NCI-H1105 treated with DMSO at 0.1 percent for 48 hours (cell line): ENCODE results near the gene CRY2.

Experiments used
- DNase-seq: peaks from one replicate; lab custom pipeline; 2025; lab: John Stamatoyannopoulos, UW

Gene CRY2

DNA sequence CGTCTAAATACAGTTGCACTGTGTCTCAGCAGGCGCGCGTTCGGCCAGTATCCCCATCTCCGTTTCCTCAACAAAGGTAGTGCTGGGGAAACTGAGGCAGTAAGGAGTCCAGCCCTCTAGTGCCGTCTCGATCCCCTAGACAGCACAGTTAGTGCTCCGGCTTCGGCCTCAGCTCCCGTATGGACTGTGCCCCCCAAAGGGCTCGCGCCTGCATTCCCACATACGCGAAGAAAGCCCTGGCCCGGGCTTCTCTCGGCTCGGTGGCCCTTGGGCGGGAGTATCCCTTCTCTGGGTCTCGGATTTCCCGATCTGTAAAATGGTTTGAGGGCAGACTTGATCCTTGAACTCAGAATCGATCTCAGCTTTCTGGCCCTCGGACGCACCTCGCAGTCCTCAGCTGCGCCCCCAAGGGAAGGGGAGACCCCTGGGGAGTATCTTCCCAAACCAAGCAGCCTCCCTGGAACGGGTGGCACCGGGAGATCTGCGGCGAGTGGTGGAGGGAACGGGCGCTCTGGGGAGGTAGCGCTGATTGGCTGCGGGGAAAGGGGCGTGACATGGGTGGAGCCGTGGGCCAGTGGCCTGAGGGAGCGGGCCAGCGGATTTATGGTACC is 71.2 kb downstream of the CRY2 start:
- DNase-seq: peak; percentile 79

DNA sequence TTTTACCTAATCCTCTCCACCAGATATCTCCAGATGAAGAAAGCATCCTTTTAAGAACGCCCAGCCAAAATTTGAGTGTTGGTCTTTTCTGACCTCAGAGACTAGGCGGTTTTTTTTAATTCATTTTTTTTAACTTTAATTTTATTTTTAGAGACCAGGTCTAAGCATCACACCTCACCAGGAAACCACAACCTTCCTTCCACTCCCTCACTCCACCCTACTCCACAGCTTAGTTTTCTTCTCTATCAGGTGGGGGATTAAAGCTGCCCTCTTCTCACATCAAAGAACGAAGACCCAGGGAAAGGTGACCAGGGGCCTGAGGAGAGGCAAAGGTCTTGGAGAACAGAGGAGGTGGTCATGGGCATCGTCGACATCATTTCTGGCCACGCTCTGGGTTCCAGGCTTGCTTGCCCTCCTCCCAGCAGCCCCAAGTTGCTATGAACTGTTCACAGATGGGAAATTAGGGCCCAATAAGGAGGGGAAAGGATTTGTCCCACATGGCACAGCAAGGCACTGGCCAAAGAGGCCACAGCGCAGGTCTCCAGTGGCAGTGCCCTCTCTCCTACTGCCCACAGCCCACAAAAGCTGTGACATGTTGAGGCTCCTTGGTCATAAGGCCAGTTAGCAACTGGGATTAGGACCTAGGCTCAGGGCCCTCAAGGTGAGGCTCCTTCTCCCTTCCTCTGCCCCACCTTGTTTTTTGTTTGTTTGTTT is 71.8 kb downstream of the CRY2 start:
- no peak for DNase-seq

DNA sequence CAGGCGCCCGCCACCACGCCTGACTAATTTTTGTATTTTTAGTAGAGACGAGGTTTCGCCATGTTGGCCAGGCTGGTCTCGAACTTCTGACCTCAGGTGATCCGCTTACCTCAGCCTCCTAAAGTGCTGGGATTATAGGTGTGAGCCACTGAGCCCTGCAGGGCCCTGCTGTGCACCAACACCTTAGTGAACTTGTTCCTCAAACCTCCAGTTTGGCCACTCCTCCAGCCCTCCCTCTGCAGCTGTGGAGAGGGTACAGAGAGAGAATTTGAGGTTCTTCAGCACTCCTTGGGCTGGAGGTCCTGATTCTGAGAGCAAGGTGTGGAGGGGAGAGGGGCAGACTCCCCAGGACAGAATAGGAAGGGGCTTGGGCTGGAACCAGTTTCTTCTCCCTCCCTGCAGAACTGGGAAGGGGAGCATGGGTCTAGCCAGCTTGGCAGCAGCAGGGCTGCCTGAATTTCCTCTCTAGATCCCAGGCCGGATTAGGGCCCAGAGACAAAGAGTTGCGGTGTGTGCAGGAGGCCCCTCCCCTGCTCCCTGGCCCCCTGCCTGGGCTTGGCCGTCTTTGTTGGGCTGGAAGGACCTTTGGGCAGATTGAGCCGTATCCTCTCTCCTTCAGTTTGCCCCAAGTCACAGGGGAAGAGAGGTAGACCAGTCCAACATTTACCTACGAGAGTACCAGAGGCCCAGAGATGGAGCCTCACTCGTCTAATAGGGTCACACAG is 72.7 kb downstream of the CRY2 start:
- no peak for DNase-seq

DNA sequence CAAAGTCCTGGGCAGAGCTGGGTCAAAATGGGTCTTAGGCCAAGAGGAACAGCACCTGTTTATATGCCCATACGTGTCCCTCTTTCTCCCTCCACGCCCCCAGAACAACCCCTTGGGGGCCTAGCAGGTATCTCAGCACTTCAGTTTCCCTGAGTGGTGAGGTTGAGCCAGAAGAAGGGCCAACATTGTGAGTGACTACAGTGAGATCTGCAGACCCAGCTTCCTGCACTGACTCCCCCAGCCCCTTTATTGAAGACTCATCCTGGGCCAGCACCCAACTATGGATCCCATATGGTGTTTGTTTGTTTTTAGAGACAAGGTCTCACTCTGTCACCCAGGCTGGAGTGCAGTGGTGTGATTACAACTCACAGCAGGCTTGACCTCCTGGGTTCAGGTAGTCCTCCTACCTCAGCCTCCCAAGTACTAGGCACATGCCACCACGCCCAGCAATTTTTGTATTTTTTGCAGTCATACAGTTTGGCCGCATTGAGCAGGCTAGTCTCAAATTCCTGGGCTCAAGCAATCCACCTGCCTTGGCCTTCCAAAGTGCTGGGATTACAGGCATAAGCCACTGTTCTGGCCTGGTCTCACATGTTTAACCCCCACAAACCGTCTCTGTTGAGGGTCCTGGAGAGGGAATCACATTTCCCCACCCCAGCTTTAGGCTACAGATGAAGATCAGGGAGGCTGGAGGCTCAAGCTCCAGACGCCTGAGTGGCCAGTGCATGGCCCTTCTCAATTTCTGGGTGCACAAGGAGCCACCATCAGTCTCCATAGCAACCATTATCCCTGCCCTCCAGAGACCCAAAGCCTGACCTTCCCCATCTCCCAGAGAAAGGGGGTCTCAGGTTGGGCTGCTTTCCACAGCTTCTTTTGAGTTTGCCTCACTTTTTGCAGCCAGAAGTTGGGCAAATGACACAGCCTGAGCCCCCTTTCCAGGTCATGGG is 73.5 kb downstream of the CRY2 start:
- DNase-seq: no peak

DNA sequence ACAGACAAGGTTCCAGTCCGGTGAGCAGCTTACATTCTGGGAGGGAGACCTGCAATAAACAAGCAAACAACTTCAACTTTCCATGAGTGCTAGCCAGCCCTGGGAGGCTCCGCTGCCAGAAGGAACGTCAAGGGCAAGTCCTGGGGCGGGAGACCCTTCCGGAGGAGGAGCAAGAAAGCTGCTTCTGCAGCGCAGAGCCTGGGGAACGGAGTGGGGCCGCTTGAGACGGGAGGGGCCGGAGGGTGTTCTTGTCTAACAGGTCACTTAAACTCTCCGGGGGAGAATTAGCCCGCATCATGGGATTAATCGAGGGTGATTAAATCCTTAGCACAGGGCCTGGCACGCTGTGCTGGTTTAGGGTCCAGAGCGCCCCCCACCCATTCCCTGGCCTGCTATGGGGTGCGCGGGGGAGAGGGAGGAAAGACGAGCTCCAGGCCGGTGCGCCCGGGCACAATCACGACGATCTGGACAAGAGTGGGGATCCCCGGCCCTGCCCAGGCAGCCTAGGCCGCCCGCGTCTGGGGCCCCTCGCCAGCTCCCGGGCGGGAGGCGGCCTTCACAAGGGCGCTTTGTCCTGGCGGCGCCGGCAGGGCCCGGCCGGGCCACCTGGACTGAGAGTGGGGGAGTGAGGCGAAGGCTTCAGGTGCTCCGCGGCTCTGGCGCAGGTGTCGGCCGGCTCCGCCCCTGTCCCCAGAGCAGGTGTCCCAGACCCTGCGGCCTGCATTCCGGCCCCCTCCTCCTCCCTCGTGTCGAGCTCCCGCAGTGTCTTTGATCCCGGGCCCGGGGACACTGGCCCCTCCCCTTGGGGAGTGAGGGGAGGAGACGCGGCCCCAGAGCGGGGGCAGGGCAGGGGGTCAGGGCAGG is 74.5 kb downstream of the CRY2 start:
- DNase-seq: peak; percentile 91

DNA sequence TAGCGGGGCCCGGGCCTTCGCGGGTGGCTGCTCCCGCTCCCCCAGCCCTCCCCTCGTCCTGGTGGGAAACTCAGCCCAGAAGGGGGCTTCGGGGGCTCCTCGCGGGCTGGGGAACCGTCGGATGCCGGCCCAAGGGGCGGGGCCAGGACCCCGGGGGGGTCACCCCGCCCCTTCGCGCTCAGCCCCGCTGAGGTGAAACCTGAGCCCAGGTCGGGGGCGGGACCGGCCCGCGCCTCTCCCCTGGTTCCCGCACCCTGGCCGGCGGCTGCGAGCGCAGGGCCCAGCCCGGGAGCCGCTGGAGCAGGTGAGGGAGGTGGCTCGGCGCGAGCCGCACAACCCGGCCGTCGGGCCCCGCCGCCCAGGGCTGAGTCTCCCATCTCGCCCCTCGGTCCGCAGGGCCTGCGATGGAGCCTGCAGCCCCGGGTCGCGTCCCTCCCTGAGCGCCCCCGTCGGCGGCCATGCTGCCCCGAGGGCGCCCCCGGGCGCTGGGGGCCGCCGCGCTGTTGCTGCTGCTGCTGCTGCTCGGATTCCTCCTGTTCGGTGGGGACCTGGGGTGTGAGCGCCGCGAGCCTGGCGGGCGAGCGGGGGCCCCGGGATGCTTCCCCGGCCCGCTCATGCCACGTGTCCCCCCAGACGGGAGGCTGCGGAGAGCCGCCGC is 75.3 kb downstream of the CRY2 start, which contains the start of gene LARGE2:
Gene LARGE2, plus strand, starts transcription at position 232 of the 658 bp plus-strand sequence. Its CDS starts 227 bp downstream, at position 459.
- peak; percentile 85 for DNase-seq

DNA sequence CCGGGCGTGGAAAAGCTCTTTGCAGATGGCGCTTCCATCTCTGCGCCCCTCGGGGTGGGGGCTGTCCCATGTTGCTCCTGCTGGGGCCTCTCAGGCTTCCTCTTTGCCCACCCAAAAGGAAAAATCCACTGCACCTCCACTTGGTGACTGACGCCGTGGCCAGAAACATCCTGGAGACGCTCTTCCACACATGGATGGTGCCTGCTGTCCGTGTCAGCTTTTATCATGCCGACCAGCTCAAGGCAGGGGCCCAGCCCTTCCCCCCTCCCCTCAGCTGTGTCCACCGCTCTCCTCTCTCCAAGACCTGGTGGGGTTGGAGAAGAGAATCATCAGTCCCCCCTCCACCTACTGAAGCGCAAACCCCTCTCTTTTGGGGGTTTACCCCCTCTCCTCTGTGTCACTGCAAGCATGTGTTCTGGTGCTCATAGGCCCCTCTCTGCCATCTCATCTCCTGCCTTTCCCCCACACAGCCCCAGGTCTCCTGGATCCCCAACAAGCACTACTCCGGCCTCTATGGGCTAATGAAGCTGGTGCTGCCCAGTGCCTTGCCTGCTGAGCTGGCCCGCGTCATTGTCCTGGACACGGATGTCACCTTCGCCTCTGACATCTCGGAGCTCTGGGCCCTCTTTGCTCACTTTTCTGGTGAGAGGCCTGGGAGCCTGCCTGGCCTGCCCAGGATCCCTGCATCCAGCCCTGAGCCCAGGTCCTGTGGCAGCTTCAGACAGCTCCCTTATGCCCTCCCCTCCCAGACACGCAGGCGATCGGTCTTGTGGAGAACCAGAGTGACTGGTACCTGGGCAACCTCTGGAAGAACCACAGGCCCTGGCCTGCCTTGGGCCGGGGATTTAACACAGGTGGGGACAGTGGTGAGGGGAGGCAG is 77.0 kb downstream of the CRY2 start:
- no peak for DNase-seq

DNA sequence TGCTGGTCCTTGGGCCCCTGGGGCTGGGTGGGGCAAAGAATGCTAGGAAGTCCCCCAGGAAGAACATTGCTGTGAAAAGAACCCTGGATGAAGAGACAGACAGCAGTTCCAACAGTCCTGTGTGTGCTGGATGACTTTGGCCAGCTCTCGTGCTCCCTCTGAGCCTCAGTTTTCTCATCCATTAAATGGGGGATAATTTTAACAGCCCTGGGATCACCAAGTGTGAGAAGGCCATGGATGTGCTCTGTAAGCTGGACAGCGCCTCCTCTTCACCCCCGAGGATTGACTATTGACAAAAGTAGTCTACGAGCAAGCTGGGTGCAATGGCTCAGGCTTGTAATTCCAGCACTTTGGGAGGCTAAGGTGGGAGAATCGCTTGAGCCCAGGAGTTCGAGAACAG is 77.7 kb downstream of the CRY2 start:
- no peak for DNase-seq

DNA sequence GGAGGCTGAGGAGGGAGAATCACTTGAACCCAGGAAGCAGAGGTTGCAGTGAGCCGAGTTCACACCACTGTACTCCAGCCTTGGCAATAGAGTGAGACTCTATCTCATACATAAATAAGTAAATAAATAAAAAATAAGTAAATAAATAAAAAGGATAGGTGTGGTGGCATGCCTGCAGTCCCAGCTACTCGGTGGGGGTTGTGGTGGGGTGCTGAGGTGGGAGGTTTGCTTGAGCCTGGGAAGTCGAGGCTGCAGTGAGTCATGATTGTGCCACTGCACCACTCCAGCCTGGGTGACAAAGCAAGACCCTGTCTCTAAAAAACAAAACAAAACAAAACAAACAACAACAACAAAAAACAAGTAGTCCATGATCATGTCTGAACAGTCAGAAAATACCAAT is 78.3 kb downstream of the CRY2 start:
- no peak for DNase-seq

- no peak for DNase-seq
Measured at GRCh38 chr11:45926001-45926401, 78.7 kb downstream of the CRY2 start.

GRCh38 chr11:45926536-45927331 is 79.5 kb downstream of the CRY2 start:
- no peak for DNase-seq

DNA sequence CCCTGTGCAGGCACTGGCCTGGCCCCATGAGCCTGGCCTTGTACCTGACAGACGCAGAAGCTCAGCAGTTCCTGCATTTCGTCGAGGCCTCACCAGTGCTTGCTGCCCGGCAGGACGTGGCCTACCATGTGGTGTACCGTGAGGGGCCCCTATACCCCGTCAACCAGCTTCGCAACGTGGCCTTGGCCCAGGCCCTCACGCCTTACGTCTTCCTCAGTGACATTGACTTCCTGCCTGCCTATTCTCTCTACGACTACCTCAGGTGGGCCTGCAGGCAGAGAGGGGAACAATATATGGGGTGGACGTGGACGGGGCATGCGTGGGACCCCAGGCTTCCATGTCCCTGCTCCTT is 80.0 kb downstream of the CRY2 start:
- DNase-seq: no peak

- DNase-seq: no peak
Measured at GRCh38 chr11:45927684-45928413, 80.6 kb downstream of the CRY2 start.

DNA sequence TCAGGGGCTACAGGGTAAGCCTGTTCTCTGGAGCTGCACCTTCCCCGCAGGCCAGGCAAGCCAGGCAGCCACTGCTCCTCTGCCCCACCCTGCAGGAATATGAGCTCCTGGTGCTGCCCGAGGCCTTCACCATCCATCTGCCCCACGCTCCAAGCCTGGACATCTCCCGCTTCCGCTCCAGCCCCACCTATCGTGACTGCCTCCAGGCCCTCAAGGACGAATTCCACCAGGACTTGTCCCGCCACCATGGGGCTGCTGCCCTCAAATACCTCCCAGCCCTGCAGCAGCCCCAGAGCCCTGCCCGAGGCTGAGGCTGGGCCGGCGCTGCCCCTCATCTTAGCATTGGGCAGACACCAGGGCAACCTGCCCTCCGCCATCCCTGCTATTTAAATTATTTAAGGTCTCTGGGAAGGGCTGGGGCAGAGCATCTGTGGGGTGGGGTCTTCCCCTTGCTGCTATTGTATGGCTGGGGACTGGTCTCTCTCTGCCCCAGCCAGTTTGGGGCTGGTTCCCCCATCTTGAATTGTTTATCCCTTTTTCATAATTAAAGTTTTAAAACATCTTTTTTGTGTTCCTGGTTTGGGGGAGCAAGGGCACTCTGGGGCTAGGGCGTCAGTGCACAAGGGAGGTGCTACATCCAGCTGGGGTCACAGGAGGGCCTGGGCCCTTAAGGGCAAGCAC is 81.4 kb downstream of the CRY2 start:
- no peak for DNase-seq

- DNase-seq: no peak
Measured at GRCh38 chr11:45929486-45930030, 82.3 kb downstream of the CRY2 start.

DNA sequence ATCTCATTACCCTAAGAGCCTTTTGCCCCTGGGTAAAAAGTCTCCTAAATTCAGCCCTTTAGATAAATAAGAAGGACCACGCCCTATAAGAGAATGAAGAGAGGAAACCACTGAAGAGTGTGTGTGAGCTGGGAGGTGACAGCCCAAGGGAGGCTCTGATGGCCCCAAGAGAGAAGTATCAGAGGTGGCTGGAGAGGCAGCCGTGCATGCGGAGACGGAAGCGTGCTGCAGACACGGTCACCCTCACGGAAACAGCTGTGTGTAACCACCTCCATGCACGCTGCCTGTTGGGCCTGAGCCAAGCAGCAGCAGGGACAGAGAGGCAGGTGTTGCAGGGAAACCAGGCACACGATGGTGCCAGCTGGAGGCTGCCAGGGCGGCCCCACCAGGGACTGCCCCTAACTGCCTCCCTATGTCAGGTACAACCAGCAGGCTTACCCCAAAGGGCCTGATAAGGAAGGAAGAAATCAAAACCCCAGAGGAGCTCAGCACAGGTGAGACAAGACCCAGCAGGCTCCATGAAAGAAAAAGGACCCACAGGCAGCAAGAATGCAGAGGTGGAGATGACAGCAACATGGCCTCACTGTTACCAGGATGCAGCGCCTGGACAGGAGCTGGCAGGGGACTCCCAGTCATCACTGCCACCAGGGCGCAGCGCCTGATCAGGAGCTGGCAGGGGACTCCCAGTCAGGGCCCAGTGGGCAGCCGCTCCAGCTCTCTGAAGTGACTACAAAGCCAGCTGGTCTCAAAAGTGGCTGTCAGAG is 82.9 kb downstream of the CRY2 start:
- peak; percentile 85 for DNase-seq
